GM12878 (cell line): ENCODE data around the gene TRRAP. TPM values are rescaled to one million over a fixed set of nuclear protein-coding genes. Genes with fewer than 3 reads are reported as not detected.

Source experiments
- ATAC-seq: fragments of 200-7000 bp; cut with Tn5 transposase; 3 replicates; pipeline ENCODE4 v1.9.1; 2020; ENCODE audit warnings: mild to moderate bottlenecking, moderate library complexity
- BruUV-seq: library from RNA; stranded (reverse); fragments of 400-500 nt; replicated peaks from 2 replicates; lab custom pipeline; 2021; lab: Mats Ljungman, UMichigan
- CTCF ChIA-PET: fragments of 300-600 bp; sonication (Branson Sonifier 250); formaldehyde crosslinking; extraction: SDS; loops from one replicate; lab custom pipeline; 2021; ENCODE audit warnings: inconsistent platforms; lab: Yijun Ruan, JAX
- POLR2A ChIA-PET: fragments of 350-600 bp; formaldehyde crosslinking; extraction: SDS; loops from one replicate; lab custom pipeline; 2021; ENCODE audit warnings: inconsistent platforms; lab: Charles Lee
- RAD21 ChIA-PET: fragments of 300-600 bp; sonication (Branson Sonifier 250); formaldehyde crosslinking; loops from one replicate; lab custom pipeline; 2023; ENCODE audit warnings: antibody characterized with exemption; ENCODE audit not compliant: unreplicated experiment; lab: Charles Lee
- SMC1A ChIA-PET: fragments of 300-600 bp; sonication (Branson Sonifier 250); formaldehyde crosslinking; loops from one replicate; lab custom pipeline; 2023; ENCODE audit not compliant: unreplicated experiment, uncharacterized antibody; lab: Charles Lee
- DNase-seq: peaks from one replicate; pipeline ENCODE4 v3.0.0-alpha.2; 2011; ENCODE audit warnings: low read depth, low spot score
- FAIRE-seq: peaks from 3 replicates; lab custom pipeline; 2011; peaks lifted over from hg19 to GRCh38; lab: Jason Lieb, UNC
- H2AFZ ChIP-seq: 2 replicates; pipeline ENCODE4 v1.6.0; 2011; ENCODE audit warnings: low read depth, low read length, control low read depth; ENCODE audit not compliant: control insufficient read depth
- H3K27ac ChIP-seq: 2 replicates; pipeline ENCODE4 v1.5.1; 2011; ENCODE audit warnings: control low read depth; ENCODE audit not compliant: control insufficient read depth, insufficient read depth
- H3K27me3 ChIP-seq, 2 experiments: replicated peaks in 1 of 2; 2 replicates each; pipeline versions ENCODE4 v1.6.0 to v1.6.1; 2011; ENCODE audit warnings: low read length in 1 of 2; ENCODE audit not compliant: control insufficient read depth in 2 of 2, insufficient read depth in 2 of 2
- H3K36me3 ChIP-seq, 2 experiments: 2 replicates each; pipeline ENCODE4 v1.5.1; 2011; ENCODE audit warnings: low read length in 1 of 2; ENCODE audit not compliant: control insufficient read depth in 2 of 2, insufficient read depth in 2 of 2
- H3K4me1 ChIP-seq: 2 replicates; pipeline ENCODE4 v1.6.1; 2011; ENCODE audit warnings: mild to moderate bottlenecking, low read length, moderate library complexity, mixed read lengths; ENCODE audit not compliant: control insufficient read depth, insufficient read depth
- H3K4me2 ChIP-seq: 2 replicates; pipeline ENCODE4 v1.6.0; 2011; ENCODE audit warnings: control low read depth; ENCODE audit not compliant: control insufficient read depth, insufficient read depth
- H3K4me3 ChIP-seq: fragments of 200-600 bp; sonication (generic); 2 replicates; pipeline ENCODE4 v1.5.1; 2016
- H3K79me2 ChIP-seq: 2 replicates; pipeline ENCODE4 v1.6.0; 2011; ENCODE audit warnings: low read length; ENCODE audit not compliant: control insufficient read depth, insufficient read depth
- H3K9ac ChIP-seq: 2 replicates; pipeline ENCODE4 v1.8.0; 2011; ENCODE audit warnings: low read length, control low read depth, mixed read lengths; ENCODE audit not compliant: control insufficient read depth, insufficient read depth
- H3K9me3 ChIP-seq: replicated peaks from 3 replicates; pipeline ENCODE4 v1.5.1; 2011; ENCODE audit warnings: mild to moderate bottlenecking, low read length; ENCODE audit not compliant: control insufficient read depth, insufficient read depth
- H4K20me1 ChIP-seq: 2 replicates; pipeline ENCODE4 v1.6.0; 2011; ENCODE audit not compliant: control insufficient read depth, insufficient read depth
- ASH2L ChIP-seq: fragments of 300-600, 200-600 bp; sonication (generic); IDR thresholded peaks from 2 replicates; pipeline ENCODE4 v1.6.1; 2017; ENCODE audit warnings: low read depth, mild to moderate bottlenecking, borderline replicate concordance
- ATF7 ChIP-seq: fragments of 450-650 bp; IDR thresholded peaks from 2 replicates; pipeline ENCODE4 v1.6.1; 2016; ENCODE audit warnings: low read depth, mild to moderate bottlenecking
- CBX5 ChIP-seq: sonication (generic); IDR thresholded peaks from 2 replicates; pipeline ENCODE4 v1.6.1; 2016; ENCODE audit warnings: low read depth, moderate library complexity, mild to moderate bottlenecking, inconsistent platforms
- CHD4 ChIP-seq: fragments of 200-600 bp; sonication (generic); IDR thresholded peaks from 2 replicates; pipeline ENCODE4 v1.6.1; 2016; ENCODE audit warnings: mild to moderate bottlenecking
- CREM ChIP-seq: IDR thresholded peaks from 2 replicates; pipeline ENCODE4 v1.6.1; 2014; ENCODE audit warnings: antibody characterized with exemption, low read depth
- ELK1 ChIP-seq: IDR thresholded peaks from 2 replicates; pipeline ENCODE4 v1.6.1; 2012; ENCODE audit warnings: low read depth, low read length, improper control_type of control experiment
- ETV6 ChIP-seq, 2 experiments: fragments of 450-650 bp in 1 of 2; IDR thresholded peaks in 1 of 2; conservative IDR thresholded peaks in 1 of 2; 2 replicates each; pipeline ENCODE4 v1.6.1; 2014; ENCODE audit warnings: antibody characterized with exemption in 1 of 2, borderline replicate concordance in 1 of 2, low read depth in 1 of 2, mild to moderate bottlenecking in 1 of 2, moderate library complexity in 1 of 2
- FOS ChIP-seq: IDR thresholded peaks from 3 replicates; pipeline ENCODE4 v1.6.1; 2011; ENCODE audit warnings: borderline replicate concordance; ENCODE audit not compliant: insufficient read length; ENCODE audit errors: extremely low read depth
- FOXK2 ChIP-seq: fragments of 450-650 bp; IDR thresholded peaks from 2 replicates; pipeline ENCODE4 v1.6.1; 2017; ENCODE audit warnings: mild to moderate bottlenecking, moderate library complexity
- HCFC1 ChIP-seq: fragments of 150-350 bp; IDR thresholded peaks from 2 replicates; pipeline ENCODE4 v1.6.1; 2014; ENCODE audit warnings: low read length
- JUND ChIP-seq: IDR thresholded peaks from 2 replicates; pipeline ENCODE4 v1.6.1; 2012; ENCODE audit warnings: low read depth, mild to moderate bottlenecking, low read length, improper control_type of control experiment, moderate library complexity
- MTA3 ChIP-seq: IDR thresholded peaks from 2 replicates; pipeline ENCODE4 v1.6.1; 2012; ENCODE audit warnings: low read length, inconsistent platforms, borderline replicate concordance
- PML ChIP-seq: IDR thresholded peaks from 2 replicates; pipeline ENCODE4 v1.6.1; 2012; ENCODE audit warnings: low read length, inconsistent platforms
- POLR2A ChIP-seq: IDR thresholded peaks from 2 replicates; pipeline ENCODE4 v1.6.1; 2011; ENCODE audit warnings: low read depth, mild to moderate bottlenecking, low read length
- POLR2AphosphoS2 ChIP-seq: IDR thresholded peaks from 2 replicates; pipeline ENCODE4 v1.6.1; 2011; ENCODE audit warnings: low read depth, mild to moderate bottlenecking, low read length, improper control_type of control experiment, moderate library complexity
- RAD21 ChIP-seq: IDR thresholded peaks from 2 replicates; pipeline ENCODE4 v1.6.1; 2011; ENCODE audit warnings: mild to moderate bottlenecking, low read depth, low read length, moderate library complexity; ENCODE audit not compliant: insufficient read depth
- RBBP5 ChIP-seq: fragments of 200-600 bp; sonication (generic); conservative IDR thresholded peaks from 2 replicates; pipeline ENCODE4 v1.6.1; 2016
- RUNX3 ChIP-seq: IDR thresholded peaks from 2 replicates; pipeline ENCODE4 v1.6.1; 2012; ENCODE audit warnings: low read length, inconsistent platforms
- TCF3 ChIP-seq: IDR thresholded peaks from 2 replicates; pipeline ENCODE4 v1.6.1; 2012; ENCODE audit warnings: low read depth, mild to moderate bottlenecking, low read length, borderline replicate concordance; ENCODE audit not compliant: insufficient read depth
- ZNF24 ChIP-seq: fragments of 450-650 bp; IDR thresholded peaks from 2 replicates; pipeline ENCODE4 v1.6.1; 2017; ENCODE audit warnings: antibody characterized with exemption, mild to moderate bottlenecking
- ZNF592 ChIP-seq: fragments of 450-650 bp; IDR thresholded peaks from 2 replicates; pipeline ENCODE4 v1.6.1; 2017; ENCODE audit warnings: mild to moderate bottlenecking, moderate library complexity
- WGBS: methylation state at CpG from one replicate; pipeline ENCODE4 v1.1.6; 2016; ENCODE audit warnings: low lambda C conversion rate; ENCODE audit not compliant: insufficient replicate concordance, insufficient coverage; ENCODE audit errors: missing lambda C conversion rate; 5-methylcytosine and 5-hydroxymethylcytosine counted together
- in situ Hi-C: fragments of 300-500 bp; cut with MboI; formaldehyde crosslinking; loops from 9 replicates; pipeline ENCODE4 v1.14.3; 2018; ENCODE audit warnings: mixed read lengths
- intact Hi-C: fragments of 100-400 bp; cut with micrococcal nuclease; formaldehyde crosslinking; loops from one replicate; pipeline ENCODE4 v1.14.2; 2022; ENCODE audit not compliant: unreplicated experiment
- polyA plus RNA-seq, 11 experiments: library from polyadenylated mRNA; depleted of rRNA in 4 of 11; unstranded in 6 of 11; stranded (reverse) in 5 of 11; fragments of >200 nt; fragmentation: Nextera tagmentation in 4 of 11; fragmentation: Illumina TruSeq in 1 of 11; extraction: Ambion mirVana in 4 of 11; extraction: Trizol in 1 of 11; gene quantifications; 1 replicate in 1 of 11; 2 replicates in 10 of 11; pipeline versions ENCODE4 v1.2.1 to v1.2.3, GENCODE V29; 2011 to 2016; ENCODE audit warnings: inconsistent platforms in 2 of 11, missing spikeins in 2 of 11, low read depth in 1 of 11
- total RNA-seq, 4 experiments: library from RNA; depleted of rRNA in 3 of 4; stranded (reverse); fragments of >200 nt in 3 of 4; fragmentation: Illumina TruSeq in 1 of 4; extraction: Trizol in 1 of 4; gene quantifications; 2 replicates each; pipeline versions ENCODE4 v1.2.1 to v1.2.3, GENCODE V29; 2013 to 2021

The TRRAP gene
- total and polyA plus RNA-seq, 10 of the 15 experiments (the other 5 are each of a cell fraction or from before 2014, with no cell fraction given), result 1.1 to 39.3 (median 8.5) TPM

GRCh38 chr7:98978672-98979071, 100.3 kb downstream of the TRRAP start (continued):
- no peak for TF ChIP-seq JUND
- no peak for TF ChIP-seq ZNF592
- TF ChIP-seq PML, result no peak
- TF ChIP-seq CBX5, result no peak
- TF ChIP-seq ZNF24, result no peak
- TF ChIP-seq CREM, result no peak
- TF ChIP-seq POLR2A, result no peak
- no peak for TF ChIP-seq ETV6 (conservative IDR thresholded peaks at IDR 0.05 in 1 of 2, IDR thresholded peaks at IDR 0.05 in 1 of 2; ENCODE audit: borderline replicate concordance in 1 of 2, low read depth in 1 of 2)

- Histone ChIP-seq H3K27me3 (no peaks in the 10 kb centered on the region), H3K36me3 (peaks cover 25 to 55% of the 10 kb centered on the region in 2 experiments), H3K27ac (no peak overlapping the region), H3K79me2 (no peaks in the 10 kb centered on the region), H3K4me2 (no peak overlapping the region), H3K9ac (no peak overlapping the region), H4K20me1 (no peaks in the 10 kb centered on the region), H3K4me1 (no peaks in the 10 kb centered on the region), H2AFZ (no peak overlapping the region), H3K9me3 (peaks cover 2% of the 10 kb centered on the region; the same call in 2 of the 3 replicates), H3K4me3 (no peak overlapping the region)
- 99% methylated on average over 23 of the region's 23 CpGs for WGBS
- FAIRE-seq, result no peak
- POLR2A ChIA-PET, result no interaction called here
- in situ Hi-C loops, result no loop called here
- RAD21 ChIA-PET, result no interaction called here
- no peak for DNase-seq
- no peak for TF ChIP-seq RUNX3
- no peak for TF ChIP-seq RBBP5
- no peak for TF ChIP-seq ELK1
- TF ChIP-seq CHD4, result no peak
- no peak for TF ChIP-seq ATF7
- no peak for TF ChIP-seq POLR2AphosphoS2
- no peak for TF ChIP-seq ASH2L
- no peak for TF ChIP-seq HCFC1
- TF ChIP-seq RAD21, result no peak
- no peak for TF ChIP-seq MTA3
- TF ChIP-seq TCF3, result no peak
- TF ChIP-seq FOS, result no peak
- TF ChIP-seq FOXK2, result no peak
- SMC1A ChIA-PET, result no interaction called here
- no TSS peak for BruUV-seq
- CTCF ChIA-PET, result no interaction called here
- ATAC-seq, result no peak
- intact Hi-C loops, result no loop called here
These were observed 103.4 kb downstream of the TRRAP start for GRCh38 chr7:98981701-98982100.
